Activated CD8-positive, alpha-beta memory T cell treated with anti-CD3 and anti-CD28 coated beads, Interleukin-2, amount 50 U/mL, for 1 hour (primary cell): ENCODE data around the gene ADAMTSL2.

Experiments
- DNase-seq: peaks from one replicate; pipeline ENCODE4 v3.0.0-alpha.2; 2020; ENCODE audit errors: extremely low read depth

The ADAMTSL2 gene

GRCh38 chr9:133535306-133535877 is 888 bp downstream of the ADAMTSL2 start:
- DNase-seq: no peak

- no peak for DNase-seq
Observed at GRCh38 chr9:133536080-133536479, 1.6 kb downstream of the ADAMTSL2 start.

- no peak for DNase-seq
Observed at GRCh38 chr9:133536536-133536935, 2.0 kb downstream of the ADAMTSL2 start.

GRCh38 chr9:133537257-133537656 is 2.8 kb downstream of the ADAMTSL2 start:
- no peak for DNase-seq

GRCh38 chr9:133538176-133538575 is 3.7 kb downstream of the ADAMTSL2 start:
- no peak for DNase-seq

GRCh38 chr9:133538851-133539833 is 4.6 kb downstream of the ADAMTSL2 start:
- no peak for DNase-seq

GRCh38 chr9:133539991-133540697 is 5.6 kb downstream of the ADAMTSL2 start:
- DNase-seq: no peak

GRCh38 chr9:133540698-133541025 is 6.2 kb downstream of the ADAMTSL2 start:
- no peak for DNase-seq

- no peak for DNase-seq
Observed at GRCh38 chr9:133542002-133542401, 7.5 kb downstream of the ADAMTSL2 start.

GRCh38 chr9:133543772-133544467 is 9.4 kb downstream of the ADAMTSL2 start:
- DNase-seq: no peak

GRCh38 chr9:133545494-133546286 is 11.2 kb downstream of the ADAMTSL2 start:
- no peak for DNase-seq

- DNase-seq: no peak
Observed at GRCh38 chr9:133546287-133546680, 11.8 kb downstream of the ADAMTSL2 start.

GRCh38 chr9:133547116-133547515 is 12.6 kb downstream of the ADAMTSL2 start:
- DNase-seq: no peak

GRCh38 chr9:133551446-133551845 is 16.9 kb downstream of the ADAMTSL2 start:
- no peak for DNase-seq

GRCh38 chr9:133552236-133552635 is 17.7 kb downstream of the ADAMTSL2 start:
- no peak for DNase-seq

GRCh38 chr9:133553123-133553522 is 18.6 kb downstream of the ADAMTSL2 start:
- no peak for DNase-seq

- no peak for DNase-seq
Observed at GRCh38 chr9:133553973-133554713, 19.6 kb downstream of the ADAMTSL2 start.

GRCh38 chr9:133554729-133555128 is 20.2 kb downstream of the ADAMTSL2 start:
- no peak for DNase-seq

- DNase-seq: no peak
Observed at GRCh38 chr9:133556354-133556753, 21.9 kb downstream of the ADAMTSL2 start.

- no peak for DNase-seq
Observed at GRCh38 chr9:133557581-133557980, 23.1 kb downstream of the ADAMTSL2 start.
